NCI-H1436 (cell line): ENCODE measurements around the gene GRXCR1.

Experiments used
- DNase-seq: peaks from one replicate; lab custom pipeline; 2025; lab: John Stamatoyannopoulos, UW

The GRXCR1 gene

DNA sequence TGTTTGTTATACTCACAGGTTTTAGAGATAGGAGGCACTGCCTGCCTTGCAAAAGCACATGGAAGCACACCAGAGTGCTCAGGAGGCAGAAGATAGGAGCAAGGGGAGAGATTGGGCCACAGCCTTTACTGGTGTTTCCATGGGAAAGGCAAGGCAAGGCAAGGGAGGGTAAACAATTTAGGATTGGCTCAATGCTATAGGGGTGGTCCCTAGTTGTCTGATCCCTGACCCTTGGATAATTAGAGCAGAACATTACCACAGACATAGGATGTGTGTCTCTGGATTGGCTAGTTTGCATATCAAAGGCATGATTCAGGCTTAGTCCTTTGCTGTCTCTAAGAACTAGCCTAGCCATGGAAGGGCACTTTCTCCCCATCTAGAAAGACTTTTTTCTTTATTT is 36.1 kb downstream of the GRXCR1 start:
- DNase-seq, result no peak

DNA sequence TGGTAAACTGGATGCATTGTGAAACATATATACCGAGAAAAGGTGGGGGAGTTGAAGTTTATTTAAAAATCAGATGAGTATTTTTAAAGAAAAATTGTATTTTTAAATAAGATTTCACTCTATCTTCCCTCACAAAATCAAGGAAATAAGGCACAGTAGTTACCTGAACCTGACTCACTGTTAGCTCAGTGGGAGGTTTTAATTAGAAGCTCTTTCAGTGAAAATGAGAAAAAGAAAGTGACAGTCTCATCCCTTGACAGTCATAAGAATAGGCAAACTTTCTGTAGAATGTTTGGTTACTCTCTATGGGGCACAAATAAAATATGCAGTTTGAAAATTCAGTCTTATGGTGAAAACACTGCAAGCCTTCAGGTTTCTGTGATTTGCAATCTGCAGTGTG is 49.7 kb downstream of the GRXCR1 start:
- DNase-seq, result no peak

DNA sequence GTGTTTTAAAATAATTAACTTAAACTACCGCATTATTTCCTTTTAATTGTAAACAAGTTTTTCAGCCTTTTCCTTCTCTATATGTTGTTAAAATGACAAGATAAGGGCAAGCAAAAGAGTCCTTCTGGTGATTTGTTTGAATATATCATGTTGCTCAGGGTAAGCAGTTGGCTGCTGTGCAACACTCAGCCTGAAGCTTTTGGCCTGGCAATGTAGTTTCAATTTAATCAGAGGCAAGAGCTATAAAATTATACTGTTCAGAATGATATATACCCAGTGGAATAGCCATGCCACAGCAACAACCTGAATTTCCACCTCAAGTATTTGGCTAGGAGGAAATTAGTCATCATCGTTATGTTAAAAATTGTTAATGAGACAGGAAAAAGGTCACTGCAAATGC is 53.4 kb downstream of the GRXCR1 start:
- DNase-seq, result no peak

DNA sequence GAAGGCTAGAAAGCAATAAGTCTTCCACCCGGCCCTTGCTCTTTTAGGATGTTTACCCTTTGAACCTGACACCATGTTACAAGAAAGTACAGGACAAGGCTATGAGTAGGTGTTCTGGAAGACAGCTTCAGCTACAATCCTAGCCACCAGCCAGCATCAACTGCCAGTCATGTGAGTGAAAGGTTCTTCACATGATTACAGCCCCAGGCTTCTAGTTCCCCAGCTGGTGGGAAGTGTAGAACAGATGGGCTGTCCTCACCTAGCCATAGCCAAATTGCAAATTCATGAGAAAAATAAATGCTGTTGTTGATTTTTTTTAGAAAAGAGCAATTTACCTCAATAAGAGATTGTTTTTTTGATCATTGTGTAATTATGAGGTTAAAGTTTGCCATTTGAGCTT is 60.8 kb downstream of the GRXCR1 start:
- no peak for DNase-seq

DNA sequence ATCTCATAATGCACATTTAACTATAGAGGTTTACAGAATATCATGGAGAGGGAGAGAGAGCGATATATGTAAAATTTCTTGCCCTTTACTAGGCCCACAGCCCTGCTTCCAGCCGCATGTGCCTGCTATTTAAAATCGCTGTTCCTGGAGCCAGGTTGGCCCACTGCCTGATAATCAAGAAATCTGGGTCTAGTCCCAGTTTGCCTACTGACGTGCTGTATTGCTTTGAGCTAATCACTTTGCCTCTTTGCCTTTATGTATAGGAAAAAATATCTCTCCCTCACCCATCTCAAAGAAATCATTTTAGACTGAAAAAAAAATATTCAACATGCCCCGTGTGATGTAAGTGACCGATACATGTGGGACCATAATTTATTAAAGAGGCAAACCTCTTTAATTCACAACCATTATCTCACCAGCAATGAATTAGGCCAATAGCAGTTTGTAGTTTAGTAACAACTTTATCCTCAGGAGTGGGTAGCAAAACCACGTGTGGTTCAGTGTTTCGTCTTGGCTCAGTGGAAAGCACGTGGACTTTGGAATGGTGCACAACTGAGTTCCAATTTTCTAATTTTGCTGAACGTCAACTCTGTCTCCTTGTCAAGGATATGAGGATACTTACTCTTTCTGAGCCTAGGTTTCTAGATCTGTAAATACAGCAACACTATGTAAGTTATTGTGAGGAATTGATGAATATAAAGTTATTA is 62.6 kb downstream of the GRXCR1 start:
- DNase-seq, result no peak

DNA sequence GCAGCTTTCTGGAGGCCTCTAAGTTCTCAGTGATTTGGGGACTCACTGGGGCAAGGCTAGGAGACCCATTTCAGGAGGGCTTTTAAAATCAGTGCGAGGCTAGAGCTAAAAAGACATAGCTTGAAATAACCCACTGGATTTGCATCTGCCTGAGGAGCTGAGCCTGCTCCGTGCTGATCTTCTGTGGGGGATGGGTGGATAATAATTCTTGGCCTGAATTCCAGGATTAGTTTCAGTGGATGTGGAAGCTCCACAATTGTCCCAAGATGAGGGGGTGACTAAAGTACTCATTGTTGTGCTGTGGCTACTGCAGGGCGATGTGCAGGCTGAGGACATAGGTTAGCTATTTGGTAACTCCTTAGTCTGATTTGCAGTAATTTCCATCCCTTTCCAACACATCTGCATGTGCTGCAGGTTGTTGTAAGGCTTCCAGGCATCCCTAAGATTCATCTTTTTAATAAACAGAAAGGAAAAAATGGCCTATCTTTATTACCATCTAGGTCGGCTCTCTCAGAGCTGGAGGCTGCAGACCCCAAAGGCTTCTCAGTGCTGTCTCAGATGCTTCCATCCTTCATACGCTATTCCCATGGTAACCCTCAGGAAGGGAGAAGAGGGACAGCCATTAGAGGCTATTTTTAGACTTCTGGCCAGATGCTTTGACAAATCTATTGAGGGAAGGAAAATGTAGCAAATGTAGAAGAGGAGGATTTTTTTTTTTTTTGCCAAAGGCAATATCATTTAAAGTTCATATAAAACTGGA is 63.4 kb downstream of the GRXCR1 start:
- no peak for DNase-seq

DNA sequence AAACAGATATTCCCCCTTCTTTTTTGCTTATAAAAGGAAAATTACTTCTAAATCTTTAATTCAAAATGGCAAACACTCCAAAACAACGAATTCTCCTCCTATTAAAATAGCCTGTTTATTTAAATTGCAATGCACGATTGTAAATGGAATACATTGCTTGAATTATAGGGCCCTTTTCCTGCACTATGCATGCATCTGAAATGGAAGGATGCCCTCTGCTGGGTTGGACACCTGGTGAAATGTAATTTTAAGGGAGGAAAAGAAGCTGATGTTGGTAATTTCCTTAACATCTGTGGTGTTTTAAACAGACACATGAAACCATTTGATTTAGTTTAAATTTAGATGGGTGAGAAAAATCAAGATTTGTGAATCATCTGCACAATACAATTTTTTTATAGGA is 72.8 kb downstream of the GRXCR1 start:
- no peak for DNase-seq

DNA sequence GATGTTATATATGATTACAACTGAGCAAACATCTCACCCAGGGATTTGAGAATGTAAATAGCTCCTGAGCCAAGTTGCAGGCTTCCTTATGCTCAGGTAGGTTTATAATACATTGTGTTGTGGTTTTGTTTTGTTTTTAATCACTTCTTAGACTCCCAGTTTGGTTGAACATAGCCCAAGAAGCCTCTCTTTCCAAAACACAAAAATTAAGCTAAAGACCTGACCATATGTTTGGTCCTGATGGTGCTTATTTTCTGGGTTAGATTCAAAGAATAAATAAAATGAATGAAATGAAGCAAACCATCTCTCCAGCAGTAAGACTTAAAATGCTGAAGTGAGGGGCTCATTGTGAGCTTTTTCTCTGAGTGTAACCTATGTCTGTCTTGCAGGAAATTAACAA is 93.5 kb downstream of the GRXCR1 start:
- no peak for DNase-seq

DNA sequence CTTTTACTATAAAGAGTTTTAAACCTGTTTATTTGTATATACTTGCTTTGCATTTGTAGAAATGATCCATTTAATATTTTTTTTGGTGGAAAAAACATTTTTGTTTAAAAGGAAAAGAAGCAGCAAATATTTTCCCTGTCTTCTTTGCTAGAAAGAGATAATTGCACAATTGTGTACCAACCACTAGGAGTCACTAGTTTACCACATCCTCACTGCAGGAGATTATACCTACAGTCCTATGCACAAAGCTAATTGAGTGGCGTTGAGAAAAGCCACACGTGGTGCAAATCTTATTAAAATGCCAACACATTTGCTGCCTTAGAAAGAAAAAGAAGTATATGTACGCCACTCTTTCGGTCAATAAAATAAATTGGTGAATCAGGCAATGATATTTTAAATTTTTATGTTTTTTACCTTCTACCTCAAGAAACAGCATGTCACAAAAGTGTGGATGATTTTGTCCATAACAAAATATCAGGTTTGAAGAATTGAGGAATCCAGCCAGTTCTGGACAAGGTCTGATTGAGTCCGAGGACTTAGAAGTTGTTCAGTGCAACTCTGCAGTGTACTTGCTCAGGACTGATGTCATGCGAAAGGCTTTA is 102.9 kb downstream of the GRXCR1 start:
- peak; percentile 14 for DNase-seq

DNA sequence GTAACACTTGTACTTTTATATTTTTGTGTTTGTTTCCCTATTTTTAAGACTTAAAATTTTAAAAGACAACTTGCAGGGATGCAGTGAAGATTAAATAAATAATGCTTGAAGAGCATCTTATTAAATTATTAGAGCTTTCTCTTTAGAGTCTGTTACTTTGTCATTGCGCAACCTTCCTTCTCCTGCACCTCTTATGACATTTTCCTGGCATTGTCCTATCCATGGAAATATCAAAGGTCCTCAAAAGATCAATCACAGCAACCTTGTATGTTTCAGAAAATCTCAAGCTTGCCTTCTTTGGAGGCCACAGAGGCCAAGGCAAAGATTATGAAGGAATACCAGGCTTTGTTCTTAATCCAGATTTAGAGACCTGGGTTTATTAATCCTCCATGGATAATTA is 116.3 kb downstream of the GRXCR1 start:
- no peak for DNase-seq

DNA sequence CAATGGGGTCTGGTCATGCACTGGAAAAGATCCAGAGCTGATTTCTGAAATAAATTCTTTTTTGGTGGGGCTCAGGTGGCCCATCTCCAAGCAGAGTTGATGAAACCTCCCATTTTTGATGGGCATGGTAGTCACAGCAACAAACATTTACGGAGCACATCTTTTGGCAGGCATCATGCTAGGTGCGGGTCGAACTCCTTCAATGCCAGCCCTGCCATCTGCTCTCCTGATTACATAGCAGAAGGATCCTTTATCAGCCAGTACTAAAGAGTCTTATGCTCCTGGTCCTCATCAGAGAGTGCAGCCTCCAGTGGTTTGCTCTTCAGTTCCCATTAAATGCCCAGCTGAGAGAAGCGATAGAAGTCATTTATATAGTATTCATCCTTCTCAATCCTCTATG is 121.7 kb downstream of the GRXCR1 start:
- DNase-seq, result no peak

DNA sequence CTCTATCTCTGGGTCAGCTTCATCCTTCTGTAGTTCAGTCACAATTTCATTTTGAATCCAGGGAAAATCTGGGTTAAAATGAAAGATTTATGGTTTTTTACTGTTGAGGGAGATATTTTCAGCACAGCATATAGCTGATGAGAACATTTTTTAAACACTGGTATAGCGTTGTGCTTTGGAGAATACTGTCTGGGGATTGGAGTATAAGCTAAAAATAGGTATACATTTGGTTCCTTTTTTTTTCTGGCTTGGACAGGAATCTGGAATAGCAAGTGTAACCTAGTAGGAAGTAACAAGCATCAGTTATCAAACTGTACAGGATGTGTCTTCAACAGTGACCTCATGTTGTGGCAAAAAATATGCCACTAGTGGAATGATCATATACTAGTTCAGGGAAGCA is 149.1 kb downstream of the GRXCR1 start:
- no peak for DNase-seq

DNA sequence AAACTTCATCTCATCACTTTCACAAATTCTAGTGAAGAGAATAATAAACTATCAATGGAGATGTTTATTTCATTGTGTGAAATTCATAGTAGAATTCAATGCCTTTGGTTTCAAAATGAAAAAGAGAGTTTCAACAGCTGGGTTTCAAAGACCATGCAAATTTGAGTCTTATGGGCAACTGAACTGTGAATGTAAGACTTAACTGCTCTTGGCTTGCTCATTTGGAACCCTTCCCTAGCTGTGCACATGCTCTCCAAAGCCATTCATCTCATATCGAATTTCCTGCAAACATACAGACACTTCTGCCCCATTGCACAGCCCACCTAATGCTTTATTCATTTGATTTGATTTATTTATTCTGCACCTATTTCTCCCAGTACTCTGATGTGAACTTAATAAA is 154.5 kb downstream of the GRXCR1 start:
- DNase-seq, result no peak

DNA sequence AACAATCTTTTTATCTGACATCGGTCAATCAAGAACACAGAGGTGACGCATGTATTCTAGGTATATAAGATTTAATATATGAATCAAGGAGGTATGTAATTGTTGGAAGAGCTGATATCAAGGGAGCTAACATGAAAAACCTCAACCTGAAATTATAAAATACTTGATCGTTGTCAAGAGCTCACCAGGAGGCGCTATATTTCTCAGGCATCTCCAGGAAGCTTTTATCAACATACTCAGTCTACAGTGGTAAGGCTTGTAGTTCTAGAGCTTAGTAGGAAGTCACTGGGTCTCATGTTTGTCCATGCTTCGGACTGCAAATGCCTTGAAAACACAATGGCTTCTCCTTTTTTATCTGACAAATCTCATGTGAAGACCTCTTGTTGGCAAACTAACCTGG is 156.1 kb downstream of the GRXCR1 start:
- no peak for DNase-seq

DNA sequence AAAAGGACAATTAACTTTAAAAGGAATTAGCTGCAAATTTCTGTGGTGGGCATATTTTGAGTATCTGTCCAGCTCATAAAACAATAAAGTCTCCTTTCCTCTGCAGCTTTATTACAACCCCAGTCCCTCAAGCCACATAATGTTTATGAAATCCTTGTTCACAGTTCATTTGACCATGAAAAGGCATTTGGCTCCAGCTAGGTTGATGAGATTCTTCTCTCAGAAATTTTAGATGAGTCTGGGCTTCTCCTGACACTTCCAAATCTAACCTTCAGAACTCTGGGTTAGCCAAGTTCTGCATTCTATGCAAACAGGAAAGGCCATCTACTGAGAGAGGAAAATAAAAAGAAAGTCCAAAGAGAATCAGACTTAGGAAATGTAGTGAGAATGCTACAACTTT is 156.8 kb downstream of the GRXCR1 start:
- no peak for DNase-seq

DNA sequence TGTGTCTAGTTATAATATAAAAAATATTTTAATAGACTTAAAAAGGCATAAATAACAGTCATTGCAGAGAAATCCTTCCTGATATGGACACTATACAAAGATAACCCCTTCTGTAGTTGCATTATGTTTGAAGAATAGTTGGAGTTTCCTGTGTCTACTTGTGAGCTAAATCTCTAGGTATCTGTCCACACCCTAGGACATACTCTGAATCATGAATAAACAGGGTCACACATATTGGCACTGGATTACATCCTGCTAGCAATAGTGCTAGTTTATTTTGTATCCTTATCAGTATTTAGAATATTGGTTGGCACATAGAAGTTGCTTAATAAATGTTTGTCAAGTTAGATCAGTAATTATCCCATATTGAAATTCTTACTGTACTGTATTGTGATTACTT is 173.9 kb downstream of the GRXCR1 start:
- DNase-seq, result no peak

DNA sequence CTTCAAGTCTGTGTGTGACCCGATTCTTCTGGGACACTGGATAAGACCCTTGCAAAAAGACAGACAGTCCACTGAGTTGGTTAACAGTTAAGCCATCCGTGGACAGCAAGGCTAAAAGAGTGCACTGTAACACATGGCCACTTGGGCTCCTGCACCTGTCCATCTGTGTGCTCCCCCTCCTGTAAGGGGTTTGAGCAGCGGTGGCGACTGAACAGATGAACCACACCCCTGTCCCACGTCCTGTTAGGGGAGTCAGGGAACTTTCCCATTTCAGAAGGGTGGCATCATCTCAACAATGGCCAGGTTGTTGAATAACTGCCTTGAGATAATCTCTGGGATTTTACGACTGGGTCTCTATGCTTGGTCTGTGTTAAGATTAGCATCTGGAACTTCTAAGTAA is 178.6 kb downstream of the GRXCR1 start:
- no peak for DNase-seq
